C1 segment of cervical spinal cord (tissue), 14 donors: ENCODE results near the gene UNC119.

Experiments used
- DNase-seq, 14 donors: peaks; one replicate each; lab custom pipeline; 2025; lab: John Stamatoyannopoulos, UW

The UNC119 gene

DNA sequence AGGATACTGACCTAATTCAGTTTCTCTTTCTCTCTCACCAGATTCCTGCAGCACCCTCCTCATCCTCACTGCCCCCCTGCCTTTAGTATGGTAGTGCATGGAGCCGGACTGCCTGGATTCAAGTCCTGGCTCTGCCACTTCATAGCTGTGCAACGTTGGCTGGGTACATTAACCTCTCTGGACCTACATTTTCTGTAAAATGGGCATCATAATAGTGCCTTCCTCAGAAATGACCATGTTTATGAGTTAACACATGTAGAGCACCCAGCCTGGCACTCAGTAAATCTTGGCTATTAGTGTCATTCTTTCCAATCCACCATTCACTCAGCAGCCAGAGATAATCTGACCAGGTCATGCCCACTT lies 7.3 kb downstream of the UNC119 start:
- no peak for DNase-seq

DNA sequence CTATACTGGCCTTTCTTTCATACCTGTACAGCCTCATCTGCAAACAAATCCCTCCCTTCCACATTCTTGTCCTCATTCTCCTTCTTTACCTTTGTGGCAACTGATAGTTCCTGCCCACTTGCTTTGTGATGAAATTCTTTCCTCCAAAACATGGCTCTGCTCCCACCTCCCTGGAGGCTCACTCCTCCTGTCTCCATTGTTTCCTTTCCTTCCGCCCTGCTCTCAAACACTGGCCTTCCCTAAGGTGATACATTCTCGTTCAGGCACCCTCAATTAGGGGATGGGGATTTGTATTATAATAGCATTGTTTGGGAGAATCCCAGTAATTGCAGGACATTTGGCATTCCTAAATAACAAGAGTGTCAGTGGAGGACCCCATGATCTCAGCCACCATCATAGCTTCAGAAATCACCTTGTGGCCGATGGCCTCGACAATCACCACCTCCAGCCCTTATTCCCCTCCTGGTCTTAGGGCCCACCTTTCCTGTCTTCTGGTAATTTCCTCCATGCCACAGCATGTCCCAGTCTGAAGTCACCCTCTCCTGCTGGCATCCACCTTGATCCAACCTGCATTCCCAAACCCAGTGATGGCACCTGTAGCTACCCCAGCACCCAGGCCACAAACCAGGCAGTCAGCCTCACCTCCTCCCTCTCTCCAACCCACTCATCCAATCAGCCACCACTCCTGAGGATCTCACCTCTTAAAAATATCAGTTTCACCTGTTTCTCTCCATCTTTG lies 7.9 kb downstream of the UNC119 start:
- DNase-seq, result no peak

DNA sequence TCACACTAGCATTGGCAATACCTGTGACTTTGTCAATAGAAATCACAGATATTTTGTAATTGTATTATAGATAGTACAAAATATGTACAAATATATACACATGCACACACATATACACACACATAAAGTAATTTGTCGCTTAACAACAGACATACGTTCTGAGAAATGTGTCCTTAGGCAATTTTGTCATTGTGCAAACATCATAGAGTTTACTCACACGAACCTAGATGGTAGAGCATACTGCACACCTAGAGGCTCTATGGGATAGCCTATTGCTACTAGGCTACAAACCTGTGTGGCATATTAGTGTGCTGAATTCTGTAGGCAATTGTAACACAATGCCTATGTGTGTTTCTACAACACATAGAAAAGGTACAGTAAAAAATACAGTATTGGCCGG lies 11.0 kb downstream of the UNC119 start:
- DNase-seq, result no peak

DNA sequence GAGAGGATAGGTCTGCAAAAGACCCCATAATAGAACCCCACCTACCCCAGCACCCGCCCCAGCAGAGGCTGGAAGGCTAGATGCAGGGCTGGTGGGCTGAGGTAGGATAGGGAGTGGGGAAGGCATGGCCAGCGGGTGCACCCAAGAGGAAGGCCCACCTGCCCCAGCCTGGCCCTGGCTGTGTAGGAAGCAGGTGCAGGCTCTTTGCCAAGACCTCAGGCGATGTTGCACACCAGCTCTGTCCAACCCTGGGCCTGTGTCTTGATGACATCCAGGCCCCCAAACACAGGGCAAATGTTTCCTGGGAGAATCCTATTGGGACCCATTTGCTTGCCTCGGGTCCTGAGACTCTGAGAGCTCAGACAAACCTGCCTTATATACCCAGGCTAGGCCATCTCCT lies 12.2 kb downstream of the UNC119 start:
- DNase-seq, result no peak

DNA sequence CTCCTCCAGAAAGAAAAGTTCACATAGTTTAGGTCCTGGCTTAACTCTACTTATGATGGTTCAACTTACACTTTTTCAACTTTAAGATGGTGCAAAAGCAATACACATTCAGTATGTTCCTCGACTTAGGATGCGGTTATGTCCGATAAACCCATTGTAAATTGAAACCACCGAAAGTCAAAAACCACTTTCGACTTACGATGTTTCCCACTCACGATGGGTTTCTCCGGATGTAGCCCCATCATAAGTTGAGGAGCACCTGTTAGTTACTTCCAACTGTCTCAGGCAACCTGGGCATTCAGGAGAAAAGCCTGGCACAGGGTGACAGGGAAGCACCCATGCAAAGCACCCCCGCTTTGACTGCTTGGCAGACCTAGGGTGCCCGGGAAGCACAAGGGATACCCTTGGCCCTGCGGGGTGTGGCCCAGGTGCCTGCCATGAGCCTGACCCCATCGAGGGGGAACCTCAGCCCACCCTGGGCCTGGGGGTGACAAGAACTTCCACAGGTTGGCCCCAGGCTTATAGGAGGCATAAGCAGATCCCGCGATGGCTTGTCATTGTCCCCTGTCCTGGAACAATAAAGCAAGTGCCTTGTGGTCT lies 14.0 kb downstream of the UNC119 start:
- DNase-seq, result no peak

DNA sequence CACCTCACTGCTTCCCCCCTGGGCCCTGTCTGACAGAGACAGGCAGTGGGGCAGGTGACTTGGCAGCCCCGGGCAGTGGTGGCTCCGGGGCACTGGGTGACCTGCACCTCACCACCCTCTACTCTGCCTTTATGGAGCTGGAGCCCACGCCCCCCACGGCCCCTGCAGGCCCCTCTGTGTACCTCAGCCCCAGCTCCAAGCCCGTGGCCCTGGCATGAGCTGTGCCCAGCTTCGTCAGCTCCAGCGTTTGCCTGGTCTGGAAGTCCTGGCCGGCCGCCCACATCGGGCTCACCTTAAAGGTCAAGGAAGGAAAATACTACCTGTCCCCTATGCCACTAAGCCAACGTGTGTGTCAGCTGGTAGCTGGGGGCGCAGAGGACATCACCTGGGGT lies 15.2 kb downstream of the UNC119 start:
- no peak for DNase-seq

DNA sequence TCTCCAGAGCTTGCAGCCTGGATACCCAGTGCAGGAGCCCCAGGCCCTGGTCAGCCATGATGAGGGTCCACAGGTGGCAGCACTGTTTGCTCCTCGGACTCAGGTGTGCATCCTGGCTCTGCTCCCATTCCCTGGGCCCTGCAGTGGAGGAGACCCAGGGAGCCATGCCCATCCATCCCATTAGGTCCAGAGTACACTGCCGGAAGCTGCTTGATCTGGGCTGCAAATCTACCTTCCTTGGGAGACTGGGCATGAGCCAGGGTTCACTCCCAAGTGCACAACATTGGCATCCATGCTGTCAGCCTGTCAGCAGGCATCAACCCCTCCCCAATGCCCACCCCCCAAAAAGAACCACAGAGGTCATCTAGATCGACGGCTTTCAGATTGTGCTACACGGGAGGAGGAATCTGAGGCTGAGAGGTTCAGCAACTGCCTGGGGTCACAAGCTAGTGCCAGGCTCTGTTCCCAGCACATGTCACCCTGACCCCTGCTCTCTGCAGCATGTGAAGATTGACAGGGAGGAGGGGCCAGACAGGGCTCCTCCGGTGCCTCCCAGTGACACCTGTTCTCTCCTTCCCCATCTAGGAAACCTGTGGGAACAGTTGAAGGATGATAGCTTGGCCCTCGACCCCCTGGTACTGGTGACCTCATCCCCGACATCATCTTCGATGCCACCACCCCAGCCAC lies 15.7 kb downstream of the UNC119 start:
- DNase-seq, result no peak

DNA sequence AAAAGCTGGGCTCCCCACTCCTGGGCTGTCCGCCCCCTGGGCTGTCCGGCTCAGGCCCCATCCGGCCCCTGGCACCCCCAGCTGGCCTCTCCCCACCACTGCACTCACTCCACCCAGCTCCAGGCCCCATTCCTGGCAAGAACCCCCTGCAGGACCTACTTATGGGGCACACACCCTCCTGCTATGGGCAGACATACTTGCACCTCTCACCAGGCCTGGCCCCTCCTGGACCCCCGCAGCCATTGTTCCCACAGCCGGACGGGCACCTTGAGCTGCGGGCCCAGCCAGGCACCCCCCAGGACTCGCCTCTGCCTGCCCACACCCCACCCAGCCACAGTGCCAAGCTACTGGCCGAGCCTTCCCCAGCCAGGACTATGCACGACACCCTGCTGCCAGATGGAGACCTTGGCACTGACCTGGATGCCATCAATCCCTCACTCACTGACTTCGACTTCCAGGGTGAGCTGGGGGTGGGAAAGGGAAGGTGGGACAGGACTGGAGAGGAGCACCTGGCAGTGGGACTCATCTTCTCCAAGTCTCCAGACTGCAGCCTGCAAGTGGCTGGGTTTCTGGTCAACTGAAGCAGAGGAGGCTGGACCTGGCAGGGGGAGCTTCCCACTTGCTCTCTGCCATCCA lies 17.6 kb downstream of the UNC119 start:
- DNase-seq, result no peak

DNA sequence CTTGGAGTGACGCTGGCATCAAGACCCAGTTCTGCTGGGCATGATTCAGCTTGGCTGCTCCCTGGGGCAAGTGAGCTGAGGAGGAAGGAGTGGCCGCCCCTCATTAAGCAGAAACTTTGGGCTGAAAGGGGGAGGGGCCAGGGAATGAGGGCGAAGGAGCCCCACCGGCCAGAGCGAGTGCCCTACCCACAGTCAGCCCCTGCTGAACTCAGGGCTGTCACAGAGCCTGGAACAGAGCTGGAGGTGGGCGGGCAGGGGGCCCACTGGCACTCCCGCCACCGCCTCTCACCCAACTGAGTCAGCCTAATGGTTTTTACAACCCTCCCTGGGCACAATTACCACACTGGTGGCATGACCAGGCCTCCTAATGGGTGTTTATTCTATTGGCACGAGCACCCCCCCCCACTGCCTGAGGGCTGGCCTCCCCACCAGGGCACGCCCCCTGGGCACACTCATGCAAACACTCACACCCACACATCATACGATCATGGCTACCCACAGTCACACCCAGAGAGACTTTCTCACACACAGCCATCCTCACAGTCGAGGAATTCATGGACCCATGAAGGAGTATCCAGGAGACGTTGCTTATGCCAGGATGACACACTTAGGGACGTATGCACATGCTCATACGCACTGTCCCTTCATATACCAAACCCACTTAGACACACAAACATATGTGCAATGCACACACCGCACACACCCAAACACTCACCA lies 19.2 kb downstream of the UNC119 start:
- no peak for DNase-seq

DNA sequence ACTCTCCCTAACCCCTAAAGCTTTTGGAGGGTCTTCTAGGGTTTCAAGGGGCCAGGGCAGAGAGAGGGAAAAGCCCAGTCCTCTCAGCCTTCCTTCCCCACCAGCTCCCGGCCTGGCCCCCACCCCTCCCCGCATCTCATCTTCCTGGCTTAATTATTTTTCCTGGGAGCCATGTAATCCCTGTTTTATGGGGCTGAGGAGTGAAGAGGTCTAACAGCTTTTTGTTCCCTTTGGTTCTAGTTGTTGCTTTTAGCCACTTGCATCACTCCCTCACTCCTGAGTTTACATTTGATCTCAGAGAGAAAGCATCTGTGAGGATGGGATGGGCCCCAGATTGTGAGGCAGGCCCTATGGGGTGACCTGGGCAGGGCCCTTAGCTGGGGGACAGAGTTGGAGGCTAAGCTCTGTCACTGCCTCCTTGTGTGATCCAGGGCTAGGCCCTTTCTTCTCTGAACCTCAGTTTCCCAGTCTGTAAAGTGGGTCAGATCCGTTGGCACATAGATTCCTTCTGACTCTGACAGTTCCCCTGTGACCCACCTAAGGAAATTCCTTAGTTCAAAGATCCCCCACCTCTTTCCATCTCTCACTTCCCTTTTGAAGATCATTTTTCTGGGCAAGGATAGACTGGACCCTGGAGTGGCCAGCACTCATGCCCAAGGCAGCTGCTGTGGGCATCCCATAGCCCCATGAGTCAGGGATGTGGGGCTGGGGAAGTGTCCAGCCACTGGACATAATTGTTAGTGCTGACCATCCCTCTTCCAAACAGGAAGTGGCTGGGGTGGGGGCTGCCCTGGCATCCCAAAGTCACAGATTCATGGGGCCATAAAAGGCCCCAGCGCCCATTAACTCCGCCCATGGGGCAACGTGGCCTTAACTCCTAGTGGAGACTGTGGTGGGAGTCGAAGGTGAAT lies 20.1 kb downstream of the UNC119 start:
- no peak for DNase-seq

DNA sequence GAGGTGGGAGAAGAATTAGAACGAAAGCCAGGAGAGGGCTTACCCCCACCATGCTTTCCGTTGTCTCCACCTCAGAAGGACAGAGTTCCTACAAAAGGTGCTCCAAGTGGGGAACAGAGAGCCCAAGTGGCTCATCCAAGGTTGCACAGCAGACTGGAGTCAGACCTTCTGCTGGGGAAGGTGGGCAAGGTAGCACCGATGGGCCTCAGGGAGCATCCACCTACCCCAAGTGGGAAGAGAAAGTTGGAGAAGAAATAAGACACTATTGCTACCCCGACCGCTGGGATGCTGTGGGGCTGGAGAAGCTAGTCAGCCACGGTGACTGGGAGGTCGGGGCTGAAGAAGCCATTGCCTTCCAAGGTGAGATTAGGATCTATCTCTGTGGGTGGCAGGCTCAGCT lies 21.5 kb downstream of the UNC119 start:
- no peak for DNase-seq

DNA sequence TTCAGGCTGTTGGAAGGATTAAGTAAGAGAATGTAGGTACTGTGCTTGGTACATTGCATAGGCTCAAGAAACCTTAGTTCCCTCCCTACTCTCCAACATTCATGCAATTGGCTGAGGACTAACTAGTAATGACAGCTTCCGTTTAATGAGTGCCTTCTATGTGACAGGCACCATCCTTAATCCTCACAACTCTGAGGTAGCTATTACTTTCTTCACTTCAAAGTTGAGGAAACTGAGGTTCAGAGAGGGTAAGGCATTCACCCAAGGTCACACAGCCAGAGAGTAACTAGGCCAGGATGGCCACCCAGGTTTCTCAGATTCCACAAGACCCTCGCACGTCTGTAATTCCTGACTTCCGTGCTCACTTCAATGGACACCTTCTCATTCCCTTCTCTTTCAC lies 22.2 kb downstream of the UNC119 start:
- no peak for DNase-seq

DNA sequence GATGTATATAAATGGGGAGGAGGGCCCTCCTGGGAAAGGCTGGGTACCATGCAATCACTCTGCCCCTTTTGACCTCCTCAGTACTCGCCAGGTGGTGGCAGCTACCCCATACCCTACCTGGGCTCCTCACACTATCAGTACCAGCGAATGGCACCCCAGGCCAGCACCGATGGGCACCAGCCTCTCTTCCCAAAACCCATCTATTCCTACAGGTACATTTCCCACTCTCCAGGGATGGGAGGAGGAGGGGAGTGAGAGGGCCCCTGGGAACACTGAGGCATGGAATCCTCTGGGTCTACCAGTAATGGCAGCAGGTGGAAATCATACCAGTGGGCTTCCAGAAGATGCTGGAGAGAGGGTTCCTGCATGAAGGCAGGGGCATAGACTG lies 23.4 kb downstream of the UNC119 start:
- DNase-seq, result no peak

DNA sequence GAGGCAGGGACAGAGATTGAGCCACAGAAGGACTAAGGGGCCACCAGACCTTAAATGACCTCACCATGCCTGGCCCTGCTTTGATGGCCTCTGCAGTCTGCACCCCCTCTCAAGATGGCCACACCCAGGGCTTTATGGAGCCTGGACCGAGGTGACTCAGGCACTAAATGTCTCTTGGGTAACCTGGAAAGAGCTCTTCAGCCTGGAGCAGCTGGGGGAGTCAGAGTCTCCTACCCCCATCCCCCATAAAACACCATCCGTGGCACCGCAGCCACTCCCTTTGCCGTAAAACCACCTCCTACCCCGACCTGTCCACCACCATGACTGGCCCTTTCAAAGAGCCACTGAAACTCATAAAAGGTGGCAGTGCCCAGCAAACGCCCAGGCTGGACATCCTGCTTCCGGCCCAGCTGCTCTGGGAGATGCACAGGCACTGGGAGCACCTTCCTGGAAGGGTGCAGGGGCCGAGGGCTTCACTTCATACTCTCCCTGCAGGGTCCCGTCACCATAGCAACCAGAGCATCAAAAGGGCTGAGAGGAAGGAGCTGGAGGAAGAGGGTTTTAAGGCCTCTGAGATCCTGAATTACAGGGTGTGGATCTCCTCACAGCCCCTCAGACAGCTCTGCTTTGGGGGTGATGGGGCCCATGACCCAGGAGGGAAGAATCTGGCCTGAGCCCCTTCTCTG lies 24.0 kb downstream of the UNC119 start:
- no peak for DNase-seq

DNA sequence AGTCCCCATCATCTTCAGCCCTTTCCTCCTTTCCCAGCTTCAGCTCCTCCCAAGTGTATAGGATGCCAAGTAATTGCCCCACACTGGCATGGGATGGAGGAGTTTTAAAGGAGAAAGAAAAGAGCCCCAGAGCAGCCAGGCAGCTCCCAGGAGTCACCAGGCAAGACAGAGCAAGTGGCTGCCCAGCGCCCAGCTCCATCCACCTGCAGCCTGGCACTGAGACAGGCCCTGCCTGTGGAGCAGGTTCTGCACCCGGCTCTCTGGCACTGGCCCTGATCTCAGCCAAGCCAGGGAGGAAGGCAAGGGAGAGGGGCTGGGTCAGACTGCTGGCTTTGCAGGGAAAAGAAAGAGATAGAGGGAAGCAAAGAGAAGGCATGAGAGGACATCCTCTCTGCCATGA lies 24.6 kb downstream of the UNC119 start:
- DNase-seq, result no peak

DNA sequence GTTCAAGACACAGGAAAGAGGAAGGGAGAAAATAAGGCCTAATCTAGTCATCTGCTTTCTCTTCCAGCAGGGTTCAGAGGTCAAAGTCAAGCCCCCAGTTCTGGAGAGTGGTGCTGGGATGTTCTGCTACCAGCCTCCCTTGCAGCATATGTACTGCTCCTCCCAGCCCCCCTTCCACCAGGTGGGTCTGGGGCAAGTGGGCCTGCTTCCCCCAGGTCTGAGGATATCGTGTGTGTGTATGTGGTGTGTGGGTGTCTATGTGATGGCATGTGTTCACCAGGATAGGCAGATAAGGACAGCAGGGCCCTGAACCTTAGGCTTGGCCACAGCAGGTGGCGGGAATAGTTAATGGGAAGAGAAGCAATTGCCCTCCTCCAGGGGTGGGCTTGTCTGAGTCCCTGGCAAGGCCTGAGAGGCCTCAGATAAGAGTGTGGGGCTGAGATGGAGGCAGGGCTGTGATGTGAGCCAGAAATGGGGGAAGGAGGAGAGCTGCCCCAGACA lies 25.2 kb downstream of the UNC119 start:
- DNase-seq, result no peak

DNA sequence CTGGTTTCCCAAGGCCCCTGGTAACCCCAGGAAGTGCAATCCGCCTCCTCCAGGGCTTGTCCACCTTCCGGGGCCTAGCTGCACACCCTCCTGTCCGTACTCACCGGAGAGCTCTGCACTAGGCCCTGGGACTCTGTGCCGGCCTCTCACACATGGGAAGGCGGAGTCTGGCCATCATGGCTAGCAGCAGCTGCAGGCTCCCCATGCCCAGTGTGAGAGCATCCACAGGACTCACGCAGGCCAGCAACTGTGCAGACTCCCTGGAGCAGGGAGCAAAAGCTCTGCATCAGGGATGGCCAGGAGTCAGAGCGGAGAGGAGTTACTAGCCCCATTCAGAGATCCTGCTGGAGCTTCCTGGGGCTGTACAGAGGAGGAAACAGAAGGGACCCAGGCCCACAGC lies 26.0 kb downstream of the UNC119 start:
- DNase-seq, result no peak

DNA sequence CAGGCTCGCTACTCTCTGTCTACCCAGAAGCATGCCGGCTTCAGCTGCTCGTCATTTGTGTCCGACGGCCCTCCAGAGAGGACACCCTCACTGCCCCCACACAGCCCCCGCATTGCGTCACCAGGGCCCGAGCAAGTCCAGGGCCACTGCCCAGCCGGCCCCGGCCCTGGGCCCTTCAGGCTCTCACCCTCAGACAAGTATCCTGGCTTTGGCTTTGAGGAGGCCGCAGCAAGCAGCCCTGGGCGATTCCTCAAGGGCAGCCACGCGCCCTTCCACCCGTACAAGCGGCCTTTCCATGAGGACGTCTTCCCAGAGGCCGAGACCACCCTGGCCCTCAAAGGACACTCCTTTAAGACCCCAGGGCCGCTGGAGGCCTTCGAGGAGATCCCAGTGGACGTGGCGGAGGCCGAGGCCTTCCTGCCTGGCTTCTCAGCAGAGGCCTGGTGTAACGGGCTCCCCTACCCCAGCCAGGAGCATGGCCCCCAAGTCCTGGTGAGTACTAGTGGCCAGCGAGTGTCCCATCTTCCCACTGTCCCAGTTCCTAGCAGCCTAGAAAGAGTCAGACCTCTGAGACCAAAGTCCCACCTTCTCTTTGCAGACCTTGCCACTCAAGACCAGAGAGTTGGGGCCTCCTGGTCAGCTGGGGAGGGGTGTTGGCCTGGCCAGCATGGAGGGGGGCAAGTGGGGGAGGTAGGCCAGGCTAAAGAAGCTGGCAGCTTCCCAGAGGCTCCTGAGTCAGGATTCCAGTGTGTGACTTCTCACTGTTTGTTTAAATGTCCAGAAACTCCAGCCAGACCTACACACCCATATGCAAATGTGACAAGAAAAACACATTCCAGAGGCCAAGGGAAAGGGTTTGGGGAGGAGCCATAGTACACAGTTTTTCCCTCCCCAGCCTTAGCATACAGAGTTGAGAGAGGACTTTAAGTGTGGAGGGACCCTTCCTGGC lies 27.7 kb downstream of the UNC119 start:
- DNase-seq, result no peak

DNA sequence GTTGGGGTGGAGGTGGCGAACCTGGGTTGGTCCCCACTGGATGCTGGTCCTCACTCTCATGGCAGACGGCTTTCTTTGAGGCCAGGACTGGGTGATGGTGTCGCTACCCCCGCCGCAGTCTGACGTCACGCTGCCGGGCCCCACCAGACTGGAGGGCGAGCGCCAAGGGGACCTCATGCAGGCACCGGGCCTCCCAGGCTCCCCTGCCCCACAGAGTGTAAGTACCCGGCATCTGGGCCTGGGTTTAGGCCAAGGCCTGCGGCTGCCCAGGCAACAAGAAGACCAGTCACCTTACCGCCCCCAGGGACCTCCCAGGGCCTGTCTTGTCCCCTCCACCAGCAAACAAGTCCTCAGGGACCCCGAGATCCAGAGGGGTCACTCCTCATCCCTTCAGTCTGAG lies 28.5 kb downstream of the UNC119 start:
- no peak for DNase-seq
